ENCODE results near the gene PI3.

PI3 gene

GRCh38 chr20:45211569-45212474, 37.1 kb downstream of the PI3 start:
- DNase-seq (ENCODE audit: insufficient read length, low spot score) = no peak
- FAIRE-seq = no peak

GRCh38 chr20:45212836-45213235, 38.1 kb downstream of the PI3 start:
- FAIRE-seq (no peak), DNase-seq (ENCODE audit: insufficient read length, low spot score) (no peak)
- no peak for TF ChIP-seq CTCF (IDR thresholded peaks at IDR 0.05; ENCODE audit: insufficient read depth, missing control alignments)

More at GRCh38 chr20:45211569-45212474, 37.1 kb downstream of the PI3 start:
- TF ChIP-seq CTCF (IDR thresholded peaks at IDR 0.05; ENCODE audit: insufficient read depth, missing control alignments) = no peak

GRCh38 chr20:45218124-45218523, 43.4 kb downstream of the PI3 start:
- no peak for TF ChIP-seq CTCF (IDR thresholded peaks at IDR 0.05; ENCODE audit: insufficient read depth, missing control alignments)
- no peak for DNase-seq (ENCODE audit: insufficient read length, low spot score)
- no peak for FAIRE-seq

- DNase-seq (ENCODE audit: insufficient read length, low spot score) = no peak
- no peak for FAIRE-seq
- TF ChIP-seq CTCF (IDR thresholded peaks at IDR 0.05; ENCODE audit: insufficient read depth, missing control alignments) = no peak
Measured at GRCh38 chr20:45218636-45219035, 43.9 kb downstream of the PI3 start.

- FAIRE-seq (no peak), DNase-seq (ENCODE audit: insufficient read length, low spot score) (no peak)
- TF ChIP-seq CTCF (IDR thresholded peaks at IDR 0.05; ENCODE audit: insufficient read depth, missing control alignments) = no peak
Measured at GRCh38 chr20:45221076-45221475, 46.4 kb downstream of the PI3 start, which contains the start of gene SEMG2. TSS of gene SEMG2 (plus strand) at chr20:45221373. CDS start at chr20:45221390, 17 bp downstream.

- no peak for TF ChIP-seq CTCF (IDR thresholded peaks at IDR 0.05; ENCODE audit: insufficient read depth, missing control alignments)
- no peak for FAIRE-seq
- no peak for DNase-seq (ENCODE audit: insufficient read length, low spot score)
Measured at GRCh38 chr20:45223136-45223535, 48.4 kb downstream of the PI3 start.
